ENCODE results near the gene ENTPD2.

ENTPD2 gene

GRCh38 chr9:137052998-137053943 lies 590 bp downstream of the ENTPD2 start:
- Histone ChIP-seq H3K4me1 (ENCODE audit: control insufficient read depth, insufficient read depth, low read length) (peaks cover 15% of the 10 kb centered on the region), H3K9ac (ENCODE audit: low read length) (no peak overlapping the region), H3K36me3 (ENCODE audit: control insufficient read depth, insufficient read depth, low read length) (no peaks in the 10 kb centered on the region), H3K4me3 (ENCODE audit: low read length) (peak overlapping the region; percentile 32), H3K27ac (ENCODE audit: low read depth, low read length) (no peak overlapping the region), H3K27me3 (ENCODE audit: control insufficient read depth, insufficient read depth, low read length) (peaks cover 12% of the 10 kb centered on the region)

GRCh38 chr9:137052293-137052692 lies 1.6 kb downstream of the ENTPD2 start:
- no peak overlapping the region for H3K27ac ChIP-seq (ENCODE audit: low read depth, low read length)
- H3K27me3 ChIP-seq (ENCODE audit: control insufficient read depth, insufficient read depth, low read length), result peaks cover 21% of the 10 kb centered on the region

DNA sequence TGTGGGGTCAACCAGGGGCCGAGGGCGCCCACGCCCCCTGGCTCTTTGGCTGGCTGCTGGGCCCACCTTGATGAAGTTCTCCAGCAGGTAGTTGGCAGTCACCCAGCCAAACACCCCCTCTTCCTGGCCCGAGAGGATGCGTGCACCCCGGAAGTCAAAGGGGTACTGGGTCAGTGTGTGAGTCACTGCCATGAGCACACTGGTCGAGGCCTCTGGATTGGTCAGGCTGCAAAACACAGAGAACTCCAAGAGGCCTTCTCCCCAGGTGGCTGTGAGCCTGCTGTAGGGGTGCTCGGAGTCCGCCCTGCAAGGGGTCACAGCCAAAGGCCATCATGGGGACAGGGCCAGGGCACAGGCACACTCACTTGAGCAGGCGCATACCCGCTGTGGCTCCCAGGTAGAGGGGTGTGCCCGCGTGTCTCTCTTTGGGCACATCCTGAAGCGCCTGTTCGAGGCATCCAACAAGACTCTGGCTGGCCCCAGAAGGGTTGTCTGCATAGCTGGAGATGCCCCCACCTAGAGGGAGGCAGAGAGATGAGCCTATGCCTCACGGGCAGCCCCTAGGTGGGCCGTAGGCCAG lies 2.6 kb downstream of the ENTPD2 start:
- no peak overlapping the region for H3K27ac ChIP-seq (ENCODE audit: low read depth, low read length)
- peaks cover 17% of the 10 kb centered on the region for H3K4me1 ChIP-seq (ENCODE audit: control insufficient read depth, insufficient read depth, low read length)
- H3K36me3 ChIP-seq (ENCODE audit: control insufficient read depth, insufficient read depth, low read length), result no peaks in the 10 kb centered on the region
- H3K4me3 ChIP-seq (ENCODE audit: low read length), result no peak overlapping the region
- no peak overlapping the region for H3K9ac ChIP-seq (ENCODE audit: low read length)
- peaks cover 25% of the 10 kb centered on the region for H3K27me3 ChIP-seq (ENCODE audit: control insufficient read depth, insufficient read depth, low read length)

More at GRCh38 chr9:137052293-137052692, 1.6 kb downstream of the ENTPD2 start:
- Histone ChIP-seq H3K36me3 (ENCODE audit: control insufficient read depth, insufficient read depth, low read length) (no peaks in the 10 kb centered on the region), H3K9ac (ENCODE audit: low read length) (no peak overlapping the region), H3K4me3 (ENCODE audit: low read length) (no peak overlapping the region), H3K4me1 (ENCODE audit: control insufficient read depth, insufficient read depth, low read length) (peaks cover 15% of the 10 kb centered on the region)

- Histone ChIP-seq H3K27ac (ENCODE audit: low read depth, low read length) (no peak overlapping the region), H3K4me1 (ENCODE audit: control insufficient read depth, insufficient read depth, low read length) (peaks cover 14% of the 10 kb centered on the region), H3K4me3 (ENCODE audit: low read length) (no peak overlapping the region), H3K36me3 (ENCODE audit: control insufficient read depth, insufficient read depth, low read length) (no peaks in the 10 kb centered on the region), H3K27me3 (ENCODE audit: control insufficient read depth, insufficient read depth, low read length) (peaks cover 25% of the 10 kb centered on the region), H3K9ac (ENCODE audit: low read length) (no peak overlapping the region)
Observed at GRCh38 chr9:137050570-137050969, 3.3 kb downstream of the ENTPD2 start.

DNA sequence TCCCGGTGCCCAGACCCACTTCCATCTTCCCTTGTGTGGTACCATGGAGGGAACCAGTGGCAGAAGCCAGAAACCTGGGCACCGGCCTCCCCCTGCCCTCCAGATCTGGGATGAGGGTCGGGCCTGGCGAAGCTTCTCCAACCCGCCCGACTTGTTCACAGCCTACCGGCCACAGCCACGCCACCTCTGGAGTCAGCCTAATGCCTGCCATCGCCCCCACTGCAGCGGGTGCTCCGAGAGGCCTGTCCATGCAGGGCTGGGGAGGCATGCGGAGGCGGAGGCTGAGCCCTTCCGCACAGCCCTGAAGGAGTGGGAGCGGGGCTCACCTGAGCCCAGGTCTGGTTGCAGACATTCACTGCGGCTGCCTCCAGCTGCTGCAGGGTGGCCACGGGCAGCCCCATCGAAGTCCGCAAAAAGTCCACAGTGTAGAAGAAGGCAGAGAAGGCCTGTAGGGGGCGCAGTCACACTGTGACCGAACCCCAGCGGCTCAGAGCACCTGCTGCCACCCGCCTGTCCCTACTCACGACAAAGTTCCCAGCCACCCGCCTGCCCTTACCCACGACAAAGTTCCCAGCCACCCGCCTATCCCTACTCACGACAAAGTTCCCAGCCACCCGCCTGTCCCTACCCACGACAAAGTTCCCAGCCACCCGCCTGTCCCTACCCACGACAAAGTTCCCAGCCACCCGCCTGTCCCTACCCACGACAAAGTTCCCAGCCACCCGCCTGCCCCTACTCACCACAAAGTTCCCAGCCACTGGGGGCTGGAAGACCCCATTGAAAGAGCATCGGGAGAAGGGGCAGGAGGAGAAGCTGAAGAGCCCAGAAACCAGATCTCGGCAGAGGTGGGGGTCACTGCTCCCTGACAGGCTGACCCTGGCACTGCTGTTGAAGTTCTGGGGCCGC lies 4.1 kb downstream of the ENTPD2 start:
- Histone ChIP-seq H3K9ac (ENCODE audit: low read length) (no peak overlapping the region), H3K36me3 (ENCODE audit: control insufficient read depth, insufficient read depth, low read length) (no peaks in the 10 kb centered on the region), H3K27ac (ENCODE audit: low read depth, low read length) (no peak overlapping the region), H3K4me3 (ENCODE audit: low read length) (no peak overlapping the region), H3K27me3 (ENCODE audit: control insufficient read depth, insufficient read depth, low read length) (peaks cover 28% of the 10 kb centered on the region), H3K4me1 (ENCODE audit: control insufficient read depth, insufficient read depth, low read length) (peaks cover 12% of the 10 kb centered on the region)

- H3K27ac ChIP-seq (ENCODE audit: low read depth, low read length), result no peak overlapping the region
- H3K9ac ChIP-seq (ENCODE audit: low read length), result no peak overlapping the region
- H3K4me1 ChIP-seq (ENCODE audit: control insufficient read depth, insufficient read depth, low read length), result peaks cover 17% of the 10 kb centered on the region
- H3K36me3 ChIP-seq (ENCODE audit: control insufficient read depth, insufficient read depth, low read length), result no peaks in the 10 kb centered on the region
- peaks cover 28% of the 10 kb centered on the region for H3K27me3 ChIP-seq (ENCODE audit: control insufficient read depth, insufficient read depth, low read length)
- no peak overlapping the region for H3K4me3 ChIP-seq (ENCODE audit: low read length)
Observed at GRCh38 chr9:137048655-137049543, 5.0 kb downstream of the ENTPD2 start.

DNA sequence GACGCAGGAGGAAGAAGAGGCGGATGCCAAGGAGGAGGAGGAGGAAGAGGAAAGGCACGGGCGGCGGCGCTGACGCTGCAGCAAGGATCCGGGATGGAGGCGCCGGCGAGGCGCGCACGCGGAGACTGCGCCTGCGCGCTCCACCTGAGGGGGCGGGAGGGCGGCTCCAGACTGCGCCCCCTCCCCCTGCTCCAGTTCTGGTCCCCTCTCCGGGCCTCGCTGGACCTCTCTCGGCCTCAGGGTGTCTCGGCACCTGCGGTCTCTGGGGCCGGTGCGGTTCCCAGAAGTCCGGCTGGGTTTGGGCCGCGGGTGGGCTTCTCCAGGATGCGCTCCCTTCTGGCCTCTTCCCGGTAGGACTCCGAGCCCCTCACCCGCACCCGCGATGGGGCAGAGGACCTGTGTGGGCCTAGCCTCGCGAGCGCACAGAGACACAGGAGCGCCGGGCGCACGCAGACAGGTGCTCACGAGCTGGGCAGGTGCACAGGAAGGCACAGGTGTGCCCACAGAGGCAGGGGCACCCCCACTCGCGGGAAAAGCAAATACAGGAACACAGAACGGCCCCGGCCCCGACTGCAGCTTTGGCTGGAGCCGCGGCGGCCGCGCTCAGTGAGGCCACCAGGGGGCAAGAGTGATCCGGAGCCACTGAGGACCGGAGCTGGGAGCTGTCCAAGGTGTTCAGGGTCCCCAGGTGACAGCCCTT lies 7.6 kb downstream of the ENTPD2 start, which contains the start of gene NPDC1:
Gene NPDC1, minus strand, starts transcription at position 90 of the 700 bp plus-strand sequence. CDS start 188 bp downstream, outside the sequence.
- peaks cover 25% of the 10 kb centered on the region for H3K27me3 ChIP-seq (ENCODE audit: control insufficient read depth, insufficient read depth, low read length)
- no peak within 1 kb of the TSS for H3K27ac ChIP-seq (ENCODE audit: low read depth, low read length)
- H3K9ac ChIP-seq (ENCODE audit: low read length), result peak within 1 kb of the TSS; percentile 16
- peaks cover 17% of the 10 kb centered on the region for H3K4me1 ChIP-seq (ENCODE audit: control insufficient read depth, insufficient read depth, low read length)
- peak within 1 kb of the TSS; percentile 68 for H3K4me3 ChIP-seq (ENCODE audit: low read length)
- no peaks in the 10 kb centered on the region for H3K36me3 ChIP-seq (ENCODE audit: control insufficient read depth, insufficient read depth, low read length)

GRCh38 chr9:137045294-137046087 lies 8.4 kb downstream of the ENTPD2 start:
- Histone ChIP-seq H3K27me3 (ENCODE audit: control insufficient read depth, insufficient read depth, low read length) (peaks cover 25% of the 10 kb centered on the region), H3K27ac (ENCODE audit: low read depth, low read length) (no peak overlapping the region)

GRCh38 chr9:137044502-137045177 lies 9.2 kb downstream of the ENTPD2 start:
- peaks cover 17% of the 10 kb centered on the region for H3K4me1 ChIP-seq (ENCODE audit: control insufficient read depth, insufficient read depth, low read length)
- no peaks in the 10 kb centered on the region for H3K36me3 ChIP-seq (ENCODE audit: control insufficient read depth, insufficient read depth, low read length)
- H3K27me3 ChIP-seq (ENCODE audit: control insufficient read depth, insufficient read depth, low read length), result peaks cover 24% of the 10 kb centered on the region
- no peak overlapping the region for H3K27ac ChIP-seq (ENCODE audit: low read depth, low read length)
- H3K9ac ChIP-seq (ENCODE audit: low read length), result no peak overlapping the region
- H3K4me3 ChIP-seq (ENCODE audit: low read length), result peak overlapping the region; percentile 64

More at GRCh38 chr9:137045294-137046087, 8.4 kb downstream of the ENTPD2 start:
- Histone ChIP-seq H3K36me3 (ENCODE audit: control insufficient read depth, insufficient read depth, low read length) (no peaks in the 10 kb centered on the region), H3K4me1 (ENCODE audit: control insufficient read depth, insufficient read depth, low read length) (peaks cover 17% of the 10 kb centered on the region), H3K4me3 (ENCODE audit: low read length) (peak overlapping the region; percentile 68), H3K9ac (ENCODE audit: low read length) (no peak overlapping the region)

DNA sequence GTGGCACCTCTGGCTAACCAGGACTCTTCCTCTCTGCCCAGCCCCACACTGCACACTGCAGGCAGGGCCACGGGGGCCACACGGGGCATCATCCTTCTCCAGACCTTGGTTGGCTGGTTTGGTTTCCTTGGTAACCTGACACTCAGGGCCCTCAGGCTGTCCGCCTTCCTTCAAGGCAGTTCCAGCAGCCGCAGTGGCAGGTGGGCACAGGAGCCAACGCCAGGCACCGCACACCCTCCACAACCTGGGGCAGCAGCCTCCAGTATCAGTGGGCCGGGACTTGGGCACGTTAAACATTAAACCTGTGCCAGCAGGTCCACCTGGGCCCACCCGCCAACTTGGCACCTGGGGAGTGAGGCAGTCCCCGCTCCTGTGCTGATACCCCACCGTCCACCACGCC lies 9.8 kb downstream of the ENTPD2 start:
- H3K9ac ChIP-seq (ENCODE audit: low read length), result no peak overlapping the region
- peaks cover 15% of the 10 kb centered on the region for H3K4me1 ChIP-seq (ENCODE audit: control insufficient read depth, insufficient read depth, low read length)
- no peaks in the 10 kb centered on the region for H3K36me3 ChIP-seq (ENCODE audit: control insufficient read depth, insufficient read depth, low read length)
- H3K27ac ChIP-seq (ENCODE audit: low read depth, low read length), result no peak overlapping the region
- peaks cover 18% of the 10 kb centered on the region for H3K27me3 ChIP-seq (ENCODE audit: control insufficient read depth, insufficient read depth, low read length)
- peak overlapping the region; percentile 64 for H3K4me3 ChIP-seq (ENCODE audit: low read length)
